ENCODE data around the gene PTCH1. TPM values are rescaled to one million over a fixed set of nuclear protein-coding genes. Genes with fewer than 3 reads are reported as not detected.

The PTCH1 gene
- total and polyA plus RNA-seq, 2 donors (not counting 1 experiment from before 2014, with no cell fraction given) = 3.5 to 13.8 TPM

DNA sequence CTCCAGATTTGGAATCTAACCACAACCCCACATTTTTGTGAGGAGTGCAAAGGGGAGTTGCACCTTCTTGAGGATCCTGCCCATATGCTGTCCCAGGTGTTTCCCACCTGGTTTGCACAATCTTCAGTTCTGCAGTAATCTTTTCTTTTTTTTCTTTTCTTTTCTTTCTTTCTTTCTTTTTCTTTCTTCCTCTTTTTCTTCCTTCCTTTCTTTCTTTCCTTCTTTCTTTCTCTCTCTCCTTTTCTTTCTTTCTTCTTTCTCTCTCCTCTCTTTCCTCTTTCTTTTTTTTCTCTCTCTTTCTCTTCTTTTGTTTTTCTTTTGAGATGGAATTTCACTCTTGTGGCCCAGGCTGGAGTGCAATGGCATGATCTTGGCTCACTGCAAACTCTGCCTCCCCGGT lies 109.2 kb downstream of the PTCH1 start:
- Mint-ChIP-seq H3K27ac (no peak overlapping the region), H3K4me1 (no peaks in the 10 kb centered on the region), H3K9me3 (ENCODE audit: insufficient read depth) (peaks cover 3% of the 10 kb centered on the region), H3K4me3 (no peak overlapping the region), H3K27me3 (peaks cover 30% of the 10 kb centered on the region)
- H2AFZ ChIP-seq (ENCODE audit: insufficient read depth, low read depth, low read length, poor library complexity, severe bottlenecking) = no peak overlapping the region
- intact Hi-C loops (cut with micrococcal nuclease) = no loop called here
- H4K20me1 ChIP-seq (ENCODE audit: control insufficient read depth, insufficient read depth, low read length, poor library complexity, severe bottlenecking) = no peaks in the 10 kb centered on the region
- H3K9me3 ChIP-seq (ENCODE audit: control extremely low read depth in 1 of 3, control insufficient read depth in 2 of 3, insufficient read depth in 1 of 3, low read length in 2 of 3) = no peaks in the 10 kb centered on the region
- H3K27me3 ChIP-seq (replicated peaks in 1 of 4; ENCODE audit: control extremely low read depth in 1 of 4, control insufficient read depth in 3 of 4, insufficient read depth in 4 of 4, low read length in 3 of 4) = no peaks in the 10 kb centered on the region
- no peak overlapping the region for H3K9ac ChIP-seq (ENCODE audit: low read length)
- no peak for ATAC-seq (ENCODE audit: low read depth)
- H3K27ac ChIP-seq (ENCODE audit: low read length in 2 of 2) = no peak overlapping the region
- no peaks in the 10 kb centered on the region for H3K4me1 ChIP-seq (ENCODE audit: control insufficient read depth in 2 of 2, insufficient read depth in 2 of 2, low read length in 2 of 2)
- no peak for TF ChIP-seq EZH2 (IDR thresholded peaks at IDR 0.05; ENCODE audit: borderline replicate concordance, insufficient read depth, low read depth, low read length, poor library complexity, severe bottlenecking)
- TF ChIP-seq, protein P1, sequence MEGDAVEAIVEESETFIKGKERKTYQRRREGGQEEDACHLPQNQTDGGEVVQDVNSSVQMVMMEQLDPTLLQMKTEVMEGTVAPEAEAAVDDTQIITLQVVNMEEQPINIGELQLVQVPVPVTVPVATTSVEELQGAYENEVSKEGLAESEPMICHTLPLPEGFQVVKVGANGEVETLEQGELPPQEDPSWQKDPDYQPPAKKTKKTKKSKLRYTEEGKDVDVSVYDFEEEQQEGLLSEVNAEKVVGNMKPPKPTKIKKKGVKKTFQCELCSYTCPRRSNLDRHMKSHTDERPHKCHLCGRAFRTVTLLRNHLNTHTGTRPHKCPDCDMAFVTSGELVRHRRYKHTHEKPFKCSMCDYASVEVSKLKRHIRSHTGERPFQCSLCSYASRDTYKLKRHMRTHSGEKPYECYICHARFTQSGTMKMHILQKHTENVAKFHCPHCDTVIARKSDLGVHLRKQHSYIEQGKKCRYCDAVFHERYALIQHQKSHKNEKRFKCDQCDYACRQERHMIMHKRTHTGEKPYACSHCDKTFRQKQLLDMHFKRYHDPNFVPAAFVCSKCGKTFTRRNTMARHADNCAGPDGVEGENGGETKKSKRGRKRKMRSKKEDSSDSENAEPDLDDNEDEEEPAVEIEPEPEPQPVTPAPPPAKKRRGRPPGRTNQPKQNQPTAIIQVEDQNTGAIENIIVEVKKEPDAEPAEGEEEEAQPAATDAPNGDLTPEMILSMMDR (IDR thresholded peaks at IDR 0.05) = no peak
- 100% methylated on average over 1 of the region's 1 CpG for WGBS (ENCODE audit: insufficient coverage)
- H3K36me3 ChIP-seq (replicated peaks in 1 of 2; ENCODE audit: control extremely low read depth in 1 of 2, control insufficient read depth in 1 of 2, extremely low read depth in 1 of 2, insufficient read depth in 2 of 2, low read length in 1 of 2) = no peaks in the 10 kb centered on the region
- H3K4me2 ChIP-seq (replicated peaks; ENCODE audit: low read depth, low read length, poor library complexity, severe bottlenecking) = no peak overlapping the region
- no peak overlapping the region for H3K4me3 ChIP-seq (ENCODE audit: control extremely low read depth in 1 of 5, extremely low read depth in 1 of 5, insufficient read depth in 1 of 5, low read depth in 2 of 5, low read length in 4 of 5)
- no peaks in the 10 kb centered on the region for H3K79me2 ChIP-seq (ENCODE audit: control insufficient read depth, insufficient read depth, low read length)
- POLR2A ChIA-PET = no interaction called here
- CTCF ChIA-PET = no interaction called here
- DNase-seq = no peak

- Mint-ChIP-seq H3K4me3 (no peak overlapping the region), H3K27ac (no peak overlapping the region)
- intact Hi-C loops (cut with micrococcal nuclease) = no loop called here
Measured at GRCh38 chr9:95406121-95406520, 110.7 kb downstream of the PTCH1 start.

More at GRCh38 chr9:95406121-95406520, 110.7 kb downstream of the PTCH1 start:
- H3K9me3 ChIP-seq (ENCODE audit: control extremely low read depth in 1 of 3, control insufficient read depth in 2 of 3, insufficient read depth in 1 of 3, low read length in 2 of 3) = no peaks in the 10 kb centered on the region
- no peak for ATAC-seq (ENCODE audit: low read depth)
- POLR2A ChIA-PET = no interaction called here
- no peak overlapping the region for H2AFZ ChIP-seq (ENCODE audit: insufficient read depth, low read depth, low read length, poor library complexity, severe bottlenecking)
- no peak for DNase-seq
- H3K79me2 ChIP-seq (ENCODE audit: control insufficient read depth, insufficient read depth, low read length) = no peaks in the 10 kb centered on the region
- H3K9me3 Mint-ChIP-seq (ENCODE audit: insufficient read depth) = peaks cover 3% of the 10 kb centered on the region
- 64% methylated on average over 1 of the region's 2 CpGs for WGBS (ENCODE audit: insufficient coverage)
- peaks cover 25% of the 10 kb centered on the region for H3K27me3 Mint-ChIP-seq
- no peaks in the 10 kb centered on the region for H3K36me3 ChIP-seq (replicated peaks in 1 of 2; ENCODE audit: control extremely low read depth in 1 of 2, control insufficient read depth in 1 of 2, extremely low read depth in 1 of 2, insufficient read depth in 2 of 2, low read length in 1 of 2)
- no peak overlapping the region for H3K27ac ChIP-seq (ENCODE audit: low read length in 2 of 2)
- H3K4me2 ChIP-seq (replicated peaks; ENCODE audit: low read depth, low read length, poor library complexity, severe bottlenecking) = no peak overlapping the region
- H3K9ac ChIP-seq (ENCODE audit: low read length) = no peak overlapping the region
- H3K4me1 ChIP-seq (ENCODE audit: control insufficient read depth in 2 of 2, insufficient read depth in 2 of 2, low read length in 2 of 2) = no peaks in the 10 kb centered on the region
- H3K4me1 Mint-ChIP-seq = no peaks in the 10 kb centered on the region
- CTCF ChIA-PET = no interaction called here
- H3K4me3 ChIP-seq (ENCODE audit: control extremely low read depth in 1 of 5, extremely low read depth in 1 of 5, insufficient read depth in 1 of 5, low read depth in 2 of 5, low read length in 4 of 5) = no peak overlapping the region
- no peaks in the 10 kb centered on the region for H4K20me1 ChIP-seq (ENCODE audit: control insufficient read depth, insufficient read depth, low read length, poor library complexity, severe bottlenecking)
- no peak for TF ChIP-seq EZH2 (IDR thresholded peaks at IDR 0.05; ENCODE audit: borderline replicate concordance, insufficient read depth, low read depth, low read length, poor library complexity, severe bottlenecking)
- TF ChIP-seq, protein P1 (IDR thresholded peaks at IDR 0.05) = no peak
- H3K27me3 ChIP-seq (replicated peaks in 1 of 4; ENCODE audit: control extremely low read depth in 1 of 4, control insufficient read depth in 3 of 4, insufficient read depth in 4 of 4, low read length in 3 of 4) = no peaks in the 10 kb centered on the region

All from B cell (primary cell).